MM.1S (cell line): Measurements from ENCODE around the gene RABGAP1L.

Source experiments
- EZH2phosphoT487 ChIP-seq: fragments of 300-600 bp; sonication (generic); IDR thresholded peaks from 2 replicates; pipeline ENCODE4 v1.6.1; 2018; ENCODE audit warnings: antibody characterized with exemption, low read length
- TF ChIP-seq, protein P1 (sequence below): fragments of 300-600 bp; sonication (generic); IDR thresholded peaks from 2 replicates; pipeline ENCODE4 v1.5.1; 2016; ENCODE audit warnings: antibody characterized with exemption, low read length, mixed read lengths

DNA sequence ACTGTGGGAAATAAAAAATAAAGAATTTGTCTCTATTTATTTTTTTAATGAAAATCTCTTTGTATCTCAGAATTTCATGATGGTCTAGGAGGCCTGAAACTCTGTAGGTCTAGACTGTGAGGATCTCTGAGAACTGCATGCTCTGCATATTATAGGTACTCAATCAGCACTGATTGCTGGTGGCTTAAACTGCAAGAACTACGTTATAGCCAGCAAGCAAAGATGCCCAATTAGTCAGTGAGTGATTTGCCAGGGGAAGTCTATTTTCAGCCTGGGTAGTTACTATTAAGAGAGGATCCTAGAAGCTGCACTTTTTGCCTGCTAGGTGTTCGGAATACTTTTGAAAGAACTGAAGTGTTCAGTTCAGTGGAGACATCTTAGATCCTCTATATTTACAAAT, 375.9 kb downstream of the RABGAP1L start:
- TF ChIP-seq, protein P1, sequence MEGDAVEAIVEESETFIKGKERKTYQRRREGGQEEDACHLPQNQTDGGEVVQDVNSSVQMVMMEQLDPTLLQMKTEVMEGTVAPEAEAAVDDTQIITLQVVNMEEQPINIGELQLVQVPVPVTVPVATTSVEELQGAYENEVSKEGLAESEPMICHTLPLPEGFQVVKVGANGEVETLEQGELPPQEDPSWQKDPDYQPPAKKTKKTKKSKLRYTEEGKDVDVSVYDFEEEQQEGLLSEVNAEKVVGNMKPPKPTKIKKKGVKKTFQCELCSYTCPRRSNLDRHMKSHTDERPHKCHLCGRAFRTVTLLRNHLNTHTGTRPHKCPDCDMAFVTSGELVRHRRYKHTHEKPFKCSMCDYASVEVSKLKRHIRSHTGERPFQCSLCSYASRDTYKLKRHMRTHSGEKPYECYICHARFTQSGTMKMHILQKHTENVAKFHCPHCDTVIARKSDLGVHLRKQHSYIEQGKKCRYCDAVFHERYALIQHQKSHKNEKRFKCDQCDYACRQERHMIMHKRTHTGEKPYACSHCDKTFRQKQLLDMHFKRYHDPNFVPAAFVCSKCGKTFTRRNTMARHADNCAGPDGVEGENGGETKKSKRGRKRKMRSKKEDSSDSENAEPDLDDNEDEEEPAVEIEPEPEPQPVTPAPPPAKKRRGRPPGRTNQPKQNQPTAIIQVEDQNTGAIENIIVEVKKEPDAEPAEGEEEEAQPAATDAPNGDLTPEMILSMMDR, result no peak
- TF ChIP-seq EZH2phosphoT487, result no peak
